Testis (tissue), 3 donors: ENCODE data around the gene NPVF. TPM values are rescaled to one million over a fixed set of nuclear protein-coding genes. Genes with fewer than 3 reads are reported as not detected.

Experiments
- DNase-seq: peaks from one replicate; pipeline ENCODE4 v3.0.0-alpha.2; 2019
- H3K27ac ChIP-seq, 2 donors: fragments of 200-600 bp; sonication (generic); one replicate each; pipeline ENCODE4 v1.5.1; 2019
- H3K27me3 ChIP-seq: fragments of 200-600 bp; sonication (generic); one replicate; pipeline ENCODE4 v1.5.1; 2019
- H3K36me3 ChIP-seq: fragments of 200-600 bp; sonication (generic); one replicate; pipeline ENCODE4 v1.5.1; 2017; ENCODE audit warnings: low read depth; ENCODE audit errors: missing control alignments
- H3K4me1 ChIP-seq: fragments of 200-600 bp; sonication (generic); one replicate; pipeline ENCODE4 v1.5.1; 2019
- H3K4me3 ChIP-seq, 2 donors: fragments of 200-600 bp; sonication (generic); one replicate each; pipeline ENCODE4 v1.5.1; 2017 to 2019
- H3K9me3 ChIP-seq: fragments of 200-600 bp; sonication (generic); one replicate; pipeline ENCODE4 v1.5.1; 2017
- POLR2A ChIP-seq: fragments of 450-650 bp; IDR thresholded peaks from one replicate; pipeline ENCODE4 v1.6.1; 2017; ENCODE audit warnings: antibody characterized with exemption, mild to moderate bottlenecking, moderate library complexity
- WGBS, 2 donors: methylation state at CpG; one replicate each; pipeline ENCODE4 v1.1.5; 2018; 5-methylcytosine and 5-hydroxymethylcytosine counted together
- intact Hi-C: fragments of 100-400 bp; cut with DNase I; formaldehyde crosslinking; loops from one replicate; pipeline ENCODE4 v1.15.1; 2023; ENCODE audit warnings: low total_unique reads
- polyA plus RNA-seq: library from polyadenylated mRNA; stranded (reverse); fragments of 350-450 nt; fragmentation: Illumina TruSeq; extraction: RNeasy Lipid Tissue Mini Kit (QIAGEN cat#74804); gene quantifications from one replicate; pipeline ENCODE4 v1.2.3, GENCODE V29; 2014; ENCODE audit warnings: low read depth, low replicate concordance; ENCODE audit not compliant: insufficient read depth
- total RNA-seq, 2 donors: library from RNA; depleted of rRNA; stranded (reverse); fragments of >200 nt; gene quantifications; one replicate each; pipeline ENCODE4 v1.2.3, GENCODE V29; 2016
- TF ChIP-seq, protein P1 (sequence below), 3 experiments: fragments of 450-650 bp in 2 of 3; fragments of 200-600 bp in 1 of 3; sonication (generic) in 1 of 3; IDR thresholded peaks; one replicate each; pipeline ENCODE4 v1.5.1; 2016 to 2019; ENCODE audit warnings: antibody characterized with exemption in 3 of 3, mild to moderate bottlenecking in 2 of 3, moderate library complexity in 1 of 3

The NPVF gene
- total and polyA plus RNA-seq, 3 donors from 2014 or later = not detected

GRCh38 chr7:25254604-25255003 lies 26.3 kb upstream of the NPVF start:
- intact Hi-C loops = loop anchor here (5.0 kb wide), 1 partner anchor 133 kb away; no protein-coding TSS in a partner anchor
- TF ChIP-seq, protein P1, sequence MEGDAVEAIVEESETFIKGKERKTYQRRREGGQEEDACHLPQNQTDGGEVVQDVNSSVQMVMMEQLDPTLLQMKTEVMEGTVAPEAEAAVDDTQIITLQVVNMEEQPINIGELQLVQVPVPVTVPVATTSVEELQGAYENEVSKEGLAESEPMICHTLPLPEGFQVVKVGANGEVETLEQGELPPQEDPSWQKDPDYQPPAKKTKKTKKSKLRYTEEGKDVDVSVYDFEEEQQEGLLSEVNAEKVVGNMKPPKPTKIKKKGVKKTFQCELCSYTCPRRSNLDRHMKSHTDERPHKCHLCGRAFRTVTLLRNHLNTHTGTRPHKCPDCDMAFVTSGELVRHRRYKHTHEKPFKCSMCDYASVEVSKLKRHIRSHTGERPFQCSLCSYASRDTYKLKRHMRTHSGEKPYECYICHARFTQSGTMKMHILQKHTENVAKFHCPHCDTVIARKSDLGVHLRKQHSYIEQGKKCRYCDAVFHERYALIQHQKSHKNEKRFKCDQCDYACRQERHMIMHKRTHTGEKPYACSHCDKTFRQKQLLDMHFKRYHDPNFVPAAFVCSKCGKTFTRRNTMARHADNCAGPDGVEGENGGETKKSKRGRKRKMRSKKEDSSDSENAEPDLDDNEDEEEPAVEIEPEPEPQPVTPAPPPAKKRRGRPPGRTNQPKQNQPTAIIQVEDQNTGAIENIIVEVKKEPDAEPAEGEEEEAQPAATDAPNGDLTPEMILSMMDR (IDR thresholded peaks at IDR 0.05) = no peak
- no peak for TF ChIP-seq POLR2A
- no peaks in the 10 kb centered on the region for H3K4me1 ChIP-seq
- H3K36me3 ChIP-seq = no peaks in the 10 kb centered on the region
- no peaks in the 10 kb centered on the region for H3K27me3 ChIP-seq
- H3K4me3 ChIP-seq = no peak overlapping the region
- WGBS, 2 donors = 82 to 87% methylated on average over 3 of the region's 3 CpGs
- H3K9me3 ChIP-seq = no peaks in the 10 kb centered on the region
- H3K27ac ChIP-seq = no peak overlapping the region
- no peak for DNase-seq

DNA sequence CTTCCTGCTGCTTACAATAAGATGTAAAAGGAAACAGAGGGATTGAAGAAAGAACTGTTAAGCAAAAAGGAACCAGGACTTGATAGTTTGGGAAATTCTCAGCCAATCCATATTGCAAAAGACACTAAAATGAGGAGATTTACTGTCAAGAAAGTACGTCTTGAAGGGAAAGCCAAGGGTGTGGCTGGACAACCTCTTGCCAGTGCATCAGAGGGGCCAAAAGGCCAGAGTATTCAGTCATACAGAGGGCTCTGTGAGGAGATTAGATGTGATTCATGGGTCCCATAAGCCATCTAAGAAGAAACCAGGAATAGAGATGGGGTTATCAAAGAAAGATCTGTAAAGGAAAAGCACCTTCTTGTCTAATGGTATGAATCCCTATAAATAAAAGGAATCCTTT lies 25.4 kb upstream of the NPVF start:
- Histone ChIP-seq H3K27ac (no peak overlapping the region), H3K4me1 (no peaks in the 10 kb centered on the region), H3K4me3 (no peak overlapping the region), H3K36me3 (no peaks in the 10 kb centered on the region), H3K9me3 (no peaks in the 10 kb centered on the region), H3K27me3 (no peaks in the 10 kb centered on the region)
- intact Hi-C loops = no loop called here
- 89 to 93% methylated on average over 1 of the region's 1 CpG for WGBS, 2 donors
- no peak for TF ChIP-seq POLR2A
- TF ChIP-seq, protein P1 (IDR thresholded peaks at IDR 0.05) = no peak
- no peak for DNase-seq

DNA sequence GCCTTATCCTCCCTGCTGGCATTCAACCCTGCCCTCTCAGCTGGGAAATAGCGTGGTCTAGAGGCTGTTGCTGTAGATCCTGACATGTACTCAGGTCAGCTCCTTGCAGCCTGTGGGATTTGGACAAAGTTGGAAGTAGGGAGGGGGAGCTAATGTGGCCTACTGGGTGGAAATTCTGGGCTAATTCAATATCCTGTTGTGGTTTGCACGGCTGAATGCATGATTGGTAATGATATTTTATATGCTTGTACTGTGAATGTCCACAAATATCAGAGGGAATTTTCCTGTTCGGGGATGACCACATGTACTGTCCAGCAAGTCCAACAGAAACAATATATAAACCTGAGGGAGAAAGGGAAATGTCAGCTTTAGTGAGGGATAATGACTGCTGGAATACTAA lies 22.1 kb upstream of the NPVF start:
- Histone ChIP-seq H3K27ac (no peak overlapping the region), H3K4me1 (no peaks in the 10 kb centered on the region), H3K9me3 (no peaks in the 10 kb centered on the region), H3K36me3 (no peaks in the 10 kb centered on the region), H3K27me3 (no peaks in the 10 kb centered on the region), H3K4me3 (no peak overlapping the region)
- TF ChIP-seq POLR2A = no peak
- TF ChIP-seq, protein P1 (IDR thresholded peaks at IDR 0.05) = no peak
- intact Hi-C loops = no loop called here
- WGBS, 2 donors = 70 to 84% methylated on average over 3 of the region's 3 CpGs
- DNase-seq = no peak

GRCh38 chr7:25249772-25250171 lies 21.5 kb upstream of the NPVF start:
- H3K4me1 ChIP-seq = no peaks in the 10 kb centered on the region
- H3K36me3 ChIP-seq = no peaks in the 10 kb centered on the region
- H3K9me3 ChIP-seq = no peaks in the 10 kb centered on the region
- H3K27ac ChIP-seq = no peak overlapping the region
- TF ChIP-seq, protein P1 (IDR thresholded peaks at IDR 0.05) = no peak
- no peak for TF ChIP-seq POLR2A
- intact Hi-C loops = no loop called here
- WGBS, 2 donors = 91 to 92% methylated on average over 3 of the region's 3 CpGs
- no peak for DNase-seq
- H3K4me3 ChIP-seq = no peak overlapping the region
- no peaks in the 10 kb centered on the region for H3K27me3 ChIP-seq

- TF ChIP-seq, protein P1 (IDR thresholded peaks at IDR 0.05) = no peak
- no peak for TF ChIP-seq POLR2A
- WGBS, 2 donors = 80 to 97% methylated on average over 1 of the region's 1 CpG
Measured at GRCh38 chr7:25246306-25246705, 18.0 kb upstream of the NPVF start.

More at GRCh38 chr7:25246306-25246705, 18.0 kb upstream of the NPVF start:
- Histone ChIP-seq H3K4me1 (no peaks in the 10 kb centered on the region), H3K4me3 (no peak overlapping the region), H3K9me3 (no peaks in the 10 kb centered on the region), H3K27me3 (no peaks in the 10 kb centered on the region), H3K36me3 (no peaks in the 10 kb centered on the region), H3K27ac (no peak overlapping the region)
- no peak for DNase-seq
- intact Hi-C loops = no loop called here
